COLO829 (cell line): ENCODE data around the gene TUBB6.

Experiments used
- DNase-seq: peaks from one replicate; pipeline ENCODE4 v3.0.0; 2012; ENCODE audit warnings: low spot score

The TUBB6 gene

GRCh38 chr18:12307701-12308385 lies at the start of gene TUBB6:
TSS of gene TUBB6 (plus strand) at chr18:12308241. CDS start at chr18:12308293, 52 bp downstream.
- no peak for DNase-seq

DNA sequence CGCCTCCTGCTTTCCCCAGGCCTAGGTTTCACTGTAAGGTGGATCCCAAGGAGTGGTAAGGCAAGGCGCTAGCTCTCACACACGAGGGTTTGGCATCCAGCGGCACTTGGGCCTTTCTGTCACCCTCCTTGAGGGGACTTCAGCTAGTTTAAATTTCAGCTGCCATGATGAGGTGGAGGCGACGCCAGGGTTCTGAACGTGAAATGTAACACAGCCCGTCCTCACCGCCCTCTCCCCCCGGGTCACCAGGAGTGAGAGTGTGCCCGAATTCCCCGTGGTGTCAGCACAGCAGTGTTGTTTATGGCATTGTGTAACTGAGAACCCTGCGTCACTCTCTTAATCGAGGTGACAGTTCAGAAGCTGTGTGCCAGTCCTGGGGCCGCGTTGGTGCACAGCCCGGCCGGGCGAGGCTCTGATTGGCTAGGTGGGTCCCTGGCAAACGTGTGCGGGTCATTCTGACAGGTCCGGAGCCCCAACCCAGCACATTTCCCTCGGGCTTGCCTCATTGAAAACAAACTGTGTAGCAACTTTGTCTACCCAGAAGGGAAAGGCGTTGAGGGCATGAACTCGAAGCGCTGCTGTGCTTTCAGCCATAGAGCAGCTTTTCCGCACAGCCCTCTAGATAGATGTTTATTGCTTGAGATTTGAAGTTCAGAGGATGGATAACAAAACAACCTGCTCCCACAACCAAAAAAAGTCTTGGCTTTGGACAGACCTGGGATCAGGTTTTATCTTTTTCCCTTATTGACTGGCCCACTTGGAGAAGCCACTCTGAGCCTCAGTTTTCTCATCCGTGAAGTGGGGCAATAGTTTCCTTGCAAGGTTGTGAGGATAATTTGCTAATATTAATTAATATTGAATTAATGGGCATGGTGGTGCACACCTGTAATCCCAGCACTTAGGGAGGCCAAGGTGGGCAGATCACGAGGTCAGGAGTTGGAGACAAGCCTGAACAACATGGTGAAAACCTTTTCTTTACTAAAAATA lies 49.0 kb upstream of the TUBB6 start:
- DNase-seq: no peak

DNA sequence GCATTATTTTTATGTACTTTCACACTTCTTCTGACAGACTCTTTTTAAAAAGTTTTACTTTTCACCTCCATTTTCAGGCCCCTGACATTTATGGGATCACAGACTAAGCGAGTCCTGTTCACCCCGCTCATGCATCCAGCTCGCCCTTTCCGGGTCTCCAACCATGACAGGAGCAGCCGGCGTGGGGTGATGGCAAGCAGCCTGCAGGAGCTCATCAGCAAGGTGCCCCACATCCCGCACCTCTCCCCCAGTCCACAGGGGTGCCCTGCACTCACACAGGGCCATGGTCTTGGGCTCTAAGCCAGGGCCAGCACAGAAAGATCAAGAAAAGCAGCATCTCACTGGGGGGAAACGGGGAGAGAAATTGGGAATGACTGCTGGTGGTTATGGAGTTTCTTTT lies 45.3 kb upstream of the TUBB6 start:
- no peak for DNase-seq

- no peak for DNase-seq
These were observed 43.2 kb upstream of the TUBB6 start for GRCh38 chr18:12264864-12265263.

GRCh38 chr18:12271376-12272235 lies 36.4 kb upstream of the TUBB6 start:
- peak; percentile 63 for DNase-seq

DNA sequence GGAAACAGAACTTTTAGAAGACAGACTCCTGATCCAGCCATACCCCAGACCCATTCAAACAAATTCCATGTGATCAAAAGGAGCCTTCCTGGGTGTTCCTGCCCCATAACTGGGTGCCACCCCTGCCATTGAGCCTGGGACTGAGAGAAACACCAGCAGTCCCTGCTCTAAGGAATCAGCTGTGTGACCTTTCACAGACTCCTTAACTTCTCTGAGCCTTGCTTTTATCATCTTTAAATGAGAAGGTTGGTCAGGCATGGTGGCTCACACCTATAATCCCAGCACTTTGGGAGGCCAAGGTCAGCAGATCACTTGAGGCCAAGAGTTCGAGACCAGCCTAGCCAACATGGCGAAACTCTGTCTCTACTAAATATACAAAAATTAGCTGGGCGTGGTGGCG lies 33.2 kb upstream of the TUBB6 start:
- no peak for DNase-seq

GRCh38 chr18:12276736-12277554 lies 31.1 kb upstream of the TUBB6 start:
- DNase-seq: no peak

- no peak for DNase-seq
These were observed 29.8 kb upstream of the TUBB6 start for GRCh38 chr18:12278215-12278671.

- DNase-seq: no peak
These were observed 29.0 kb upstream of the TUBB6 start for GRCh38 chr18:12278741-12279682.

DNA sequence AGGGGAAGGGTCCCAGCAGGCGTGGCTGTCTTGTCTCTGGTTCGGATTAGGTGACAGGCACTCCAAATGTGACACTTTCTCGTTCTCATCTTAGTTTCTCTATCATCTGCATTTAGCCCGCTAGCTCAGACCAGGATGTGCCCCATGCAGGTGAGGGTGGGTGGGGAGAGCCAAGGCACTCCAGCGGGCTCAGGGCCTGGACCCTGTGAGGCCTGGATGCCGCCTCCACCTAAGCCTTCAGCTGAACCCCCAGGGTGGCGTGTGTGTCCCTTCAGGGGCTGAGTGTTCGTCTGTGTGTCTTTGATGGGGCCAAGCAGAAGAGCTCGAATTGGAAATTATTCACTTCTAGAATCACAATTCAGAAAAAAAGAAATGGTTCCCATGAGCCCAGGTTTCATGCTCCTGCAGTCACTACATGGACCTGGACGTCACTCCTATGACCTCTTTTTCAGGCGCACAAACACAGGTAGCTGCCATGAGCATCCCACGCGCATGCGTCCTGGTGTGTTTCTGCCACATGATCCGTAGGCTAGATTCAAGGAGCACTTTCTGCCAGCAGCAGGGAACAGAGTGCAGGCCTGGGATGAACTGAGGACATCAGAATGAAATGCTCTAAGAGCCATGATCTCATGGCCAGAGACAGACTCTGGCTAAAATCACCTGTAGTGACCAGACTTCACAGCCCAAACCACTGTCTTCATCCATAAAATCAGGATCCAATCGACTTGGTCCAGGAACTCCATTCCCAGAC lies 28.1 kb upstream of the TUBB6 start:
- no peak for DNase-seq

DNA sequence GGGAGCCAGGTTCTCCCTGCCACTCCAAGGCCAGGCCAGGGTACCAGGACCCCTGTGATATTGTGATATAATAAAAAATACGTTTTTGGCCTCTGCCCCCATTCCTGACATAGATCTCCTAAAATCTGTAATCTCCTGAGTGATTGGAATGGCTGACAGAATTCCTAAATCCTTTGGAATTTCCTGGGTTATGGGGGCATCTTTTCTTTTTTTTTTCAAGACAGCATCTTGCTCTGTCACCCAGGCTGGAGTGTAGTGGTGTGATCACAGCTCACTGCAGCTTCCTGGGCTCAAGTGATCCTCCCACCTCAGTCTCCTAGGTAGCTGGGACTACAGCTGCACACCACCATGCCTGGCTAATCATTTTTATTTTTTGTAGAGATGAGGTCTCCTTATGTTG lies 26.2 kb upstream of the TUBB6 start:
- DNase-seq: no peak

DNA sequence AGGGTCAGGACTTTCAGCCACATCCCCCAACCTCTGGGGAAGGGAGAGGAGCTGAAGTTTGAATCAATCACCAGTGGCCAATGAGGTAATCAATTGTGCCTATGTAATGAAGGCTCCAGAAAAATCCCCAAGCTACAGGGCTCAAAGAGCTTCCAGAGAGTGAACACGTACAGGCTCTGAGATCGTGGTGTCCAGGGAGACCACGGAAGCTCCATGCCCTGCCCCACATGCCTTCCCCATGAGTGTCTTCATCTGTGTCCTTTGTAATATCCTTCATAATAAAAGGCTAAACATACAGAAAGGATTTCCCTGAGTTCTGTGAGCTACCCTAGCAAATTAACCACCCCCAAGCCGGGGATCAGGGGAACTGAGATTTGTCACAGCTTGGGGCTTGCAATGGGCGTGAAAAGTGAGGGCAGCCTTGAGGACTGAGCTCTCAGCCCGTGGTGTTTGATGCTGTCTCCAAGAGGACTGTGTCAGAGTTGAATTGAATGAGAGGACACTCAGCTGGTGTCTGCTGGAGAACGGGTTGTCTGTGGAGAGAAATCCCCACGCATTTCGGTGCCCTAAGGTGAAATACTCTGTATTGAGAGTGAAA lies 25.5 kb upstream of the TUBB6 start:
- no peak for DNase-seq

DNA sequence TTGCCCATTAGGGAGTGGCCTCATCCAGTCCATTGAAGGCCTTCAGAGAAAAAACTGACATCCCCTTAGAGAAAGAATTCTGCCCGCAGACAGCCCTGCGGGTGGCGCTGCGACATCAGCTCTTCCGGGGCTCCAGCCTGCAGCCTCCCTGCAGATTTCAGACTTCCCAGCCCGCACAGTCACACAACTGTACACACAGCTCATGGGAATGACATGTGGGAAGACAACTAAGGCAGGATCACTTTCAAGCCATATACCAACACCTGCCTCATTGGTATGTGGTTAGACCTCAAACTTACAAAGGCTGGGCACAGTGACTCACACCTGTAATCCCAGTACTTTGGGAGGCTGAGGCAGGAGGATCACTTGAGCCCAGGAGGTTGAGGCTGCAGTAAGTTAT lies 24.8 kb upstream of the TUBB6 start:
- no peak for DNase-seq

- DNase-seq: no peak
These were observed 24.4 kb upstream of the TUBB6 start for GRCh38 chr18:12283666-12284065.

DNA sequence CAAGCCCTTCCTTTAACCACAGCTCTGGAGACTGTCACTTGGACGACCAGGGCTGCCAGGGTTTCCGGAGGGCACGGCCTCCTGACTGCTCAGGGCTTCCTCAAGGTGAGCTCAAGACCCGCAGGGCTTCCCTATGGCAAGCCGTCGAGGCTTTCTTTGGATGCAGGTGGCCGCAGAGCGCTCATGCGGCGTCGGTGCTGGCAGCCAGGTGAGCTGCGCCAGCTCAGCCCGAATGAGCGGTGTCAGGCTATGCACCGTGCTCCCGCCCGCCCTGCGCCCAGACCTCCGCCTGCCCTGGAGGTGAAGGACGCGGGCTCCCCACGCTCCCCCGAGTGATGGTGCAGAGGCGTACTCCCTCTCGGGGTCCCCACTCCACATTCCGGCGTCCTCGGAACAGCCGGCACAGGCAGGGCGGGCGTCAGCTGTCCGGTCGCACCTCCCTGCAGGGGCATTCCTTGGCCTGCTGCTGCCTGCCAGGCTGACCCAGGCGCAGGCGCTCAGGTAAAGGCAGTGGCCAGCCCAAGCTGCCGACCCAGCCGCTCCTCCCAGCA lies 20.8 kb upstream of the TUBB6 start:
- no peak for DNase-seq

- DNase-seq: no peak
These were observed 20.2 kb upstream of the TUBB6 start for GRCh38 chr18:12287684-12288402.

DNA sequence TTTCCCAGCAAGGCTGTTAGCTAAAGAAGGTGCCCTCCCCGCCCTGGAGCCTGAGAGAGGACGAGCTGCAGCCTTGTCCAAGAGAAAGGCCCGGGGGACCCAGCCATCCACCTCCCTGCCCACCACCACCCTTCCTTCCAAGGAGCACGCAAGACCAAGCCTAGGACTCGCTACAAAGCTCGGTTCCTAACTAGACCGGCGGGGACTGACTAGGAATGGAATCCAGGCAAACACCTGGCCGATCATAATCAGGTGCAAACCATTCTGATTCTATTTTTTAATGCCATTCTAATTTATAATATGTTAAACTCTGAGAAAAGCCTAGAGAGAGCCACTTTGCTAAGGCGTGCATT lies 19.7 kb upstream of the TUBB6 start:
- no peak for DNase-seq

DNA sequence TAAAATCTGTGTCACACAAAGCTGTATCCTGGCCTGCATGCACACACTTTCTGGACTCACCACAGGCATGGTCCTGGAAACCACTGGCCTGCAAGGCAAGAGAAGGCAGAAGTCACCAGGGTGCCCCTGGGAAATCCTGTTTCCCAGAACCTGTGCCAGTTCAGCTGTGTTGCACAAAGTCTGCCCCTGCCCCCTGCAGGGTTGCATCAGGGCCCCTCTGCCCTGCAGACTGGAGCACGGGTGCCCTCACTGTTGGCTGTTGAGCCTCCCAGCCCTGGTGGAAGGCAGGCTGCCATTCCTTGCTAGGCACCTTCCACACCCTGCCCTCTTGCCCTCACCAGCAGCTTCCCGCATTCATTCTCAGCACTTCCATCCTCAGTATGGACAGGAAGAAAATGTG lies 18.0 kb upstream of the TUBB6 start:
- no peak for DNase-seq
